Osteocyte (in vitro differentiated cells): ENCODE results near the gene PCP4L1. TPM values are rescaled to one million over a fixed set of nuclear protein-coding genes. Genes with fewer than 3 reads are reported as not detected.

Experiments
- DNase-seq: peaks from one replicate; pipeline ENCODE4 v3.0.0; 2021; ENCODE audit warnings: mixed read lengths; ENCODE audit not compliant: unreplicated experiment; ENCODE audit errors: extremely low spot score
- H3K27ac Mint-ChIP-seq: one replicate; pipeline ENCODE4 v1.8.0; 2021; ENCODE audit warnings: mild to moderate bottlenecking, mixed read lengths; ENCODE audit not compliant: unreplicated experiment
- H3K27me3 Mint-ChIP-seq: one replicate; pipeline ENCODE4 v1.8.0; 2021; ENCODE audit warnings: mixed read lengths; ENCODE audit not compliant: unreplicated experiment
- H3K36me3 Mint-ChIP-seq: one replicate; pipeline ENCODE4 v1.8.0; 2021; ENCODE audit warnings: mixed read lengths; ENCODE audit not compliant: unreplicated experiment
- H3K4me1 Mint-ChIP-seq: one replicate; pipeline ENCODE4 v1.8.0; 2021; ENCODE audit warnings: mixed read lengths; ENCODE audit not compliant: unreplicated experiment
- H3K4me3 Mint-ChIP-seq: one replicate; pipeline ENCODE4 v1.8.0; 2021; ENCODE audit warnings: mild to moderate bottlenecking, moderate library complexity, mixed read lengths; ENCODE audit not compliant: unreplicated experiment
- H3K9me3 Mint-ChIP-seq: one replicate; pipeline ENCODE4 v1.8.0; 2021; ENCODE audit warnings: mixed read lengths; ENCODE audit not compliant: unreplicated experiment
- microRNA-seq: library from miRNA; unstranded; fragments of <30 nt; microRNA quantifications from one replicate; pipeline ENCODE4 v1.1.0, GENCODE V29; 2020; ENCODE audit not compliant: unreplicated experiment
- total RNA-seq: library from RNA; stranded (reverse); gene quantifications from 2 replicates; pipeline ENCODE4 v1.2.1, GENCODE V29; 2021
- TF ChIP-seq, protein P1 (sequence below): fragments of 200-600 bp; sonication (generic); IDR thresholded peaks from 2 replicates; pipeline ENCODE4 v1.5.0; 2021; ENCODE audit warnings: antibody characterized with exemption, mild to moderate bottlenecking, moderate library complexity

The PCP4L1 gene
- total RNA-seq, 1 donor from 2014 or later: not detected

DNA sequence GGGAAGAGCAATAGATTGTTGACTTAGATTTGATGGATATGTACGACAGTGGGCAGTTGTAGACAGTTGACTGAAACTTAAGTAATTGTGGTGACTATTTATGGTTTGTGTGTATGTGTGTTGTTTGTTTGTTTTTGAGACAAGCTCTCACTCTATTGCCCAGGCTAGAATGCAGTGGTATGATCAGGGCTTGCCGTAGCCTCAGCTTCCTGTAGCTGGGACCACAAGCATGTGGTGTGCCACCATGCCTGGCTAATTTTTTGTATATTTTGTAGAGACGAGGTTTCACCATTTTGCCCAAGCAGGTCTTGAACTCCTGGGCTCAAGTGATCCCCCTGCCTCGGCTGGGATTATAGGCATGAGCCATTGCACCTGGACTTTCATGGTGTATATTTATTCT lies 65.5 kb downstream of the PCP4L1 start:
- Mint-ChIP-seq H3K27me3 (no peaks in the 10 kb centered on the region), H3K4me3 (no peak overlapping the region), H3K27ac (no peak overlapping the region), H3K36me3 (peaks cover 21% of the 10 kb centered on the region), H3K9me3 (no peaks in the 10 kb centered on the region), H3K4me1 (no peaks in the 10 kb centered on the region)
- TF ChIP-seq, protein P1, sequence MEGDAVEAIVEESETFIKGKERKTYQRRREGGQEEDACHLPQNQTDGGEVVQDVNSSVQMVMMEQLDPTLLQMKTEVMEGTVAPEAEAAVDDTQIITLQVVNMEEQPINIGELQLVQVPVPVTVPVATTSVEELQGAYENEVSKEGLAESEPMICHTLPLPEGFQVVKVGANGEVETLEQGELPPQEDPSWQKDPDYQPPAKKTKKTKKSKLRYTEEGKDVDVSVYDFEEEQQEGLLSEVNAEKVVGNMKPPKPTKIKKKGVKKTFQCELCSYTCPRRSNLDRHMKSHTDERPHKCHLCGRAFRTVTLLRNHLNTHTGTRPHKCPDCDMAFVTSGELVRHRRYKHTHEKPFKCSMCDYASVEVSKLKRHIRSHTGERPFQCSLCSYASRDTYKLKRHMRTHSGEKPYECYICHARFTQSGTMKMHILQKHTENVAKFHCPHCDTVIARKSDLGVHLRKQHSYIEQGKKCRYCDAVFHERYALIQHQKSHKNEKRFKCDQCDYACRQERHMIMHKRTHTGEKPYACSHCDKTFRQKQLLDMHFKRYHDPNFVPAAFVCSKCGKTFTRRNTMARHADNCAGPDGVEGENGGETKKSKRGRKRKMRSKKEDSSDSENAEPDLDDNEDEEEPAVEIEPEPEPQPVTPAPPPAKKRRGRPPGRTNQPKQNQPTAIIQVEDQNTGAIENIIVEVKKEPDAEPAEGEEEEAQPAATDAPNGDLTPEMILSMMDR: no peak
- DNase-seq: no peak

DNA sequence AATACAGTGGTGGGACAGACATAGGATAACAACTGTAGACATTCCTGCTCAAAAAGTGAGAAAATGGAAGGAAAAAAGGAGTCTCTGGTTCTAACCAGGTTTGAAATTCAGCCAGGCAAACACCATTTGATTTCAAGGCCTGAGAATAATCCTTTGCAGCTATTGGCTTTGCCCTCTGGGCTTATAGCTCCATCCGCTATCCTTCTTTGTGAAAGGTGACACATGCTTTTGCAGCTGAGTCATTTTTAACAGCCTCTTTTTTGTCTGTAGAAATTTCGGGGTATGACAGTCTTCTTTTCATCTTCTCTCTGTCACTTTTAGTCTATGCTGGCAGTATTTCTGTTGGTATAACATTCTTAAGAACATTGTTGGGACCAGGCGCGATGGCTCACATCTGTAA lies 71.8 kb downstream of the PCP4L1 start:
- Mint-ChIP-seq H3K4me3 (no peak overlapping the region), H3K36me3 (peaks cover 54% of the 10 kb centered on the region), H3K27ac (no peak overlapping the region)

DNA sequence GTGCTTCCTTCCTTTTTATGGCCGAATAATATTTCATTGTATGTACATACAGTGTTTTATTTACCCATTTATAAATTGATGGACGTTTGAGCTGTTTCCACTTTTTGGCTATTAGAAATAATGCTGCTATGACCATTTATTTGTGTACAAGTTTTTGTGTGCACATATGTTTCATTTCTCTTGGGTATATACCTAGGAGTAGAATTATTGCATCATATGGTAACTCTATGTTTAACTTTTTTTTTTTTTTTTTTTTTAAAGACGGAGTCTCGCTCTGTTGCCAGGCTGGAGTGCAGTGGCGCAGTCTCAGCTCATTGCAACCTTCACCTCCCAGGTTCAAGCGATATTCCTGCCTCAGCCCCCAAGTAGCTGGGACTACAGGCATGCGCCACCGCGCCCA lies 74.6 kb downstream of the PCP4L1 start:
- H3K36me3 Mint-ChIP-seq: peaks cover 44% of the 10 kb centered on the region
- no peak overlapping the region for H3K4me3 Mint-ChIP-seq
- no peaks in the 10 kb centered on the region for H3K27me3 Mint-ChIP-seq
- TF ChIP-seq, protein P1: no peak
- H3K27ac Mint-ChIP-seq: no peak overlapping the region
- H3K9me3 Mint-ChIP-seq: no peaks in the 10 kb centered on the region
- no peaks in the 10 kb centered on the region for H3K4me1 Mint-ChIP-seq
- DNase-seq: no peak

More for the DNA sequence above, 71.8 kb downstream of the PCP4L1 start:
- no peaks in the 10 kb centered on the region for H3K4me1 Mint-ChIP-seq
- H3K27me3 Mint-ChIP-seq: no peaks in the 10 kb centered on the region
- TF ChIP-seq, protein P1: no peak
- no peak for DNase-seq
- H3K9me3 Mint-ChIP-seq: no peaks in the 10 kb centered on the region

Small RNA genes within 50 kb of the gene (microRNA-seq; reads per million reads assigned to microRNA genes)
- gene MIR5187: not detected

Other genes starting within 250 kb of the PCP4L1 start
- 1.4 and 1.5 TPM in 2 replicates for gene F11R, start 237.6 kb upstream of the PCP4L1 start, total RNA-seq
- 0.73 TPM in 1 of 2 replicates, not detected in the other for gene TSTD1, start 219.8 kb upstream of the PCP4L1 start, total RNA-seq
- 51.5 and 57.2 TPM in 2 replicates for gene USF1, start 212.8 kb upstream of the PCP4L1 start, total RNA-seq
- gene ARHGAP30, start 188.9 kb upstream of the PCP4L1 start, total RNA-seq: not detected in 2 replicates
- not detected in 2 replicates for gene NECTIN4, start 169.2 kb upstream of the PCP4L1 start, total RNA-seq
- gene KLHDC9, start 160.4 kb upstream of the PCP4L1 start, total RNA-seq: 3.6 and 3.7 TPM in 2 replicates
- 48.9 and 49.2 TPM in 2 replicates for gene PFDN2, start 140.7 kb upstream of the PCP4L1 start, total RNA-seq
- 31.2 and 33.2 TPM in 2 replicates for gene NIT1, start 140.6 kb upstream of the PCP4L1 start, total RNA-seq
- 40.8 and 43.1 TPM in 2 replicates for gene DEDD, start 126.1 kb upstream of the PCP4L1 start, total RNA-seq
- 98.2 and 100 TPM in 2 replicates for gene UFC1, start 104.8 kb upstream of the PCP4L1 start, total RNA-seq
- 25.5 and 27.5 TPM in 2 replicates for gene USP21, start 99.2 kb upstream of the PCP4L1 start, total RNA-seq
- 37.1 and 37.9 TPM in 2 replicates for gene PPOX, start 92.3 kb upstream of the PCP4L1 start, total RNA-seq
- gene B4GALT3, start 81.2 kb upstream of the PCP4L1 start, total RNA-seq: 21.7 and 24.3 TPM in 2 replicates
- 1.2 TPM in 2 replicates for gene ADAMTS4, start 59.7 kb upstream of the PCP4L1 start, total RNA-seq
- gene NDUFS2, start 56.4 kb upstream of the PCP4L1 start, total RNA-seq: 82.0 and 82.5 TPM in 2 replicates
- gene FCER1G, start 43.5 kb upstream of the PCP4L1 start, total RNA-seq: not detected in 2 replicates
- not detected in 2 replicates for gene APOA2, start 35.1 kb upstream of the PCP4L1 start, total RNA-seq
- 8.6 and 10.3 TPM in 2 replicates for gene TOMM40L, start 32.7 kb upstream of the PCP4L1 start, total RNA-seq
- gene NR1I3, start 20.5 kb upstream of the PCP4L1 start, total RNA-seq: not detected in 2 replicates
- gene MPZ, start 51.2 kb downstream of the PCP4L1 start, total RNA-seq: 0.44 and 0.81 TPM in 2 replicates
- gene SDHC, start 55.6 kb downstream of the PCP4L1 start, total RNA-seq: 148 and 164 TPM in 2 replicates
- not detected in 2 replicates for gene CFAP126, start 109.1 kb downstream of the PCP4L1 start, total RNA-seq
- not detected in 2 replicates for gene FCGR2A, start 246.7 kb downstream of the PCP4L1 start, total RNA-seq